ENCODE data around the gene PI4K2B.
A peak's percentile ranks its signal among the peaks of the same experiment; 100 is the strongest.
"Not testable (repeated sequence)": the region's sequence is repeated elsewhere in the genome, so short reads cannot be mapped to it uniquely, and the experiment has no call there.

Gene PI4K2B

GRCh38 chr4:25308306-25308705 lies 74.5 kb downstream of the PI4K2B start:
- DNase-seq, result no peak

GRCh38 chr4:25308761-25309160 lies 74.9 kb downstream of the PI4K2B start:
- DNase-seq, result no peak

GRCh38 chr4:25310066-25310802 lies 76.4 kb downstream of the PI4K2B start:
- DNase-seq, result no peak

- no peak for DNase-seq
These were observed 77.0 kb downstream of the PI4K2B start for GRCh38 chr4:25310803-25311166.

- peak; percentile 57 to 90 for DNase-seq
These were observed 78.8 kb downstream of the PI4K2B start, which contains the start of gene ZCCHC4 for GRCh38 chr4:25312496-25313200. ZCCHC4 (plus strand) TSS chr4:25312774; CDS start chr4:25312810, 36 bp downstream.

GRCh38 chr4:25313201-25313895 lies 79.5 kb downstream of the PI4K2B start:
- peak in 1 of 2 experiments; percentile 35 for DNase-seq

GRCh38 chr4:25320336-25320735 lies 86.5 kb downstream of the PI4K2B start:
- no peak for DNase-seq

GRCh38 chr4:25320773-25321172 lies 86.9 kb downstream of the PI4K2B start:
- no peak for DNase-seq

- no peak for DNase-seq
These were observed 87.9 kb downstream of the PI4K2B start for GRCh38 chr4:25321703-25322102.

- not testable (repeated sequence) for DNase-seq
These were observed 94.6 kb downstream of the PI4K2B start for GRCh38 chr4:25328463-25328862.

Data from NCI-H526 (cell line).